HG03039 (cell line): ENCODE measurements around the gene PAH.

ENCODE experiments used
- ATAC-seq: cut with Tn5 transposase; IDR thresholded peaks from one replicate; pipeline ENCODE4 v1.9.1; 2021; ENCODE audit warnings: mild to moderate bottlenecking, moderate library complexity; ENCODE audit not compliant: unreplicated experiment

The PAH gene

DNA sequence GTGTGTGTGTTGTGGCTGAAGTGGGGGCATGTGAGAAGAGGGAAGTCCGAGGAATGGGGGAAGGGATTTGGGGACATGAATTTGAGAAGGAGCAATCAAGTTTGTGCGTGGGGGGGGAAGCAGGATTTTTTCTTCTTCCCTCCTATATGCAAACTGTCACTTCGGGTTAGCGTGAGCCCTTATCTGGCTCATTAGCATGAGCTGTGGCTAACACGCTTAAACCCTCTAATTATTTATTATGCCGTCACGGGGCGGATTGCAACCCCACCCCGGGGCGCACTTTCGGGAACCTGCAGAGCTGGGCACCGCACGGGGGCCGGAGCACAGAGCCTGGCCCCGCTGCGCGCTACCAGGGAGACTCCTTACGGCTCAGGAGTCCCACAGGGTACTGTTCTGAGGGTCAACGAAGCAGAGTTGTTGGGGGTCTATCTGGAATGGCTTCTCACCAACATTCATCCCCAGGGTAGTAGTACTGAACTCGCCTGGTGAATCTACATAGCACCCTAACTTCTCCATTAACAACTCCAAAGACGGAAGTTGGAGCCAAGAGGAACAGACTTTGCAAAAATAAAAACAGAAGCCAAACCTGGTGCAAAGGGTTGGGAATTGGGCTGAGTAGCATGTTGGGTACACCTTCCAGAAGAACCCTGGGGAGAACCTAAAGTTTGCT lies 34.0 kb upstream of the PAH start:
- no peak for ATAC-seq

DNA sequence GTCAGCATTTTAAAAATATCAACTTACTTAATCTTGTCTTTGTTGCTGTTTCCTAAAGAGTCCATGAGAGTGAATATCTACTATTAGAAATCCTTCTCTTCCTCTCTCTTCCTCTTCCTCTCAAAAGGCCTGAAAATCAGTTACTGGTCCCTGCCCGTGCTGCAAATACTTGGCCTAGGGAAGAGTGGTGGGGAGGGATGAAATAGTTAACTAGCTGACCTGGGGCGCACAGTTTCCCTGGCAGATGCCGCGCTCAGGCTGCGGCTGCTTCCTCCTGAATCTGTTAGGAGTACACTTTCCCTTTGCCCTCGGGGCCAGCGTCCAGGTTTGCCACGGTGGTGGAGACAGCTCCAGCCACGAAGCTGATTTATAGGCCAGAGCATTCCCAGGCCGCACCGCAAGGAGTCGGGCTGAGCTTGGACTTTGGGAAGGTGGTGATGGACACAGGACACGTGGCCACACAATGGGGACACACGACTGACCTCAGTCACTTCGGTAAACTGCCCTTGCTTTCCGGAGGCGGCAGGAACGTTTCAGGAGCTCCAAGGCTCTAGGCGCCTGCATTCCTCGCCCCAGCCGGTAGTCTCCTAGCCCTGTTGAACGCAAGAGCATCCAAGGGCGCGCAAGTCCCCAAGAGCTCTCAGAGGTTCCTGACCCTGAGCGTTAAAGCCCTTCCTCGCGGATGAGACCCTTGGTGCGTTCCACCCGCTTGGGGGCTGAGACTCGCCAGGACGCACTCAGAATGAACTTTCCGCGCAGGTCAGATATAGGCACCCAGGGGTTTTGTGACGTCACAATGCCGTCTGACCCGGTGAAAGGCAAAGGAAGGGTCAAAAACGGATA lies 33.3 kb upstream of the PAH start:
- ATAC-seq = no peak

DNA sequence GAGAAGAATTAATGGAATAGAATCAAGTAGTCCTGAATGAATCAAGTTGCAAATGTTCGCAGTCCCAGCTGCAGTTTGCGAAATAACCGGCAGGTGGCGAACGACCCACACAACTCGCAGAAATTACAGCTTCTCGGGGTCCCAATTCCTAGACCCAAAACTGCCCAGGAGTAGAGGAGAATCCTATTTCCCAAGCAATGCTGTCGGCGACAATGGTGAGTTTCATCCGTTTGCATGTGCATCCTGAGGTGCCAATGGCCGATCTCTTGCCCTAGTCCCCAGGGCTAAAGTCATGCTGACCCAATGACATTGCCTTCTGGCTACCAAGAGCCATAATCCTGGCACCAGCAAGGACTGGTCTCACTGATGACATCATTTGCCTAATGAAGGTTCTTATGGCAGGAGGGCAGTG lies 31.9 kb upstream of the PAH start:
- ATAC-seq = no peak

DNA sequence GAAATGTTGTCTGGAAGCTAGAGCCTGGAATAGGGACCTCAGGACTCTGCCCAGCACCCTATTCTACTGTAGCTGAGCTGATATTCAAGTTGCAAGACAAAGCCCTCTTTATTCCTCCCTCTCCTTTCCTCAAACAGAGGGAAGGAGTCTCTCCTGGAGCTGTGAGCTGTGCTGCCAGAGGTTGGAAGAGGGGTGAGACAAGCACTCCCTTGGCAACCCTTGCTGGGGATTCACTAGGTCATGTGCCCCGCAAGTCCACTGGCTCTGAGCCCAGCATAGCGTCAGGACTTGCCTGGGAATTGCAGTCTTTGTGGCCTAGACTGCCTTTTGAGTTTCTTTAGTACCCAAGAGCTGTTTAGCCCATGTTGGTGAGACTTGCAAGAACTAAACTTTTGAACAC lies 29.0 kb upstream of the PAH start:
- ATAC-seq = no peak

DNA sequence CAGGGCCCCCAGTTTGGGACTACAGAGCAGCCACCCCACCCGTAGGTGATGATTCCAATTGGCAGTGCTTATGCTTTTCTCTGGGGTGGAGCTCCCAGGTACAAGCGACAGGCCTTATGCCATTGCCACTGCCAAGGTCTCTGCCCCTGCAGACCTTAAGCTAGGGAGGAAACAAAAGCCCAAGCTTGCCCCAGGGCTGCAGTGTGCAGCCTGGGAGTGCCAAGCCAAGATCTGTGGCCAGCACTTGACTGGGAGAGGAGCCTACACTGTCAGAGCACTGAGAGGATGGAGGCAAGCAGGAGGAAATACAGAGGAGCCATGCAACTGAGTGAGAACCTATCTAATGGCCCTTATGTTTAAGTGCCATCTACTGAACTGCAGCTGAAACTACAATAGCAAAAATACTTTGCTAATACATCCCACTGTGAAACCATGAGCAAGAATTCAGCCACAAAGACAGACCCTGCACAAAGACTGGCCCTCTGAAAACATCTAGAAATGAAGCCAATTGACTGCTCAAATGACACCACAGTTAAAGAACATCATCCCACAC lies 22.7 kb upstream of the PAH start:
- ATAC-seq = no peak

DNA sequence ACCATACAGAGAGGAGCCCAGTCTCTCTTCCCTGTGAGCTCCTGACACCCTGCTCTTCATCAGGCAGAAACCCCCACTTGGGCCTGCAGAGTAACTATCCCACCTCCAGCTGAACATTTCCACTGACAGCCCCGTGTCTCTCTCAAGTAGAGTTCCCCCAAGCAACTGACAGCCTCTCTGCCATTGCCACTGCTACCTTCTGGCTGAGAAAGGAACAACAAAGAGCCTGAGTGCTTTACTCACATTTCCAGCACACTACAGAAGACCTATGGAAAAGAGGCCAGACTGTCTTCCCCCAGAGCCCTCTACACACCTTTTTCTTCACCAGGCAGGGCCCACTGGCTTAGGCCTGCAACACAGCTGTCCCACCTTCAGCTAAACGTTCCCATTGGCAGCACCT lies 22.0 kb upstream of the PAH start:
- ATAC-seq = no peak

DNA sequence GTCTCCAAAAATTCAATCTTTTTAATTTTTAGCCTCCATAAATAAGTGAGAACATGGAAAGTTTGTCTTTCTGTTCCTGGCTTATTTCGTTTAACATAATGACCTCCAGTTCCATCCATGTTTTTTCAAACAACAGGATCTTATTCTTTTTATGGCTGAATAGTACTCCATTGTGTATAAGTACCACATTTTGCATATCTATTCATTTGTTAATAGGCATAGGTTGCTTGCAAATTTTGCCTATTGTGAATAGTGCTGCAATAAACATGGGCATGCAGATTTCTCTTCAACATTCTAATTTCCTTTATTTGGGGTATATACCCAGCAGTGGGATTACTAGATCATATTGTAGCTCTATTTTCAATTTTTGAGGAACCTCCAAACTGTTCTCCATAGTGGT lies 16.1 kb upstream of the PAH start:
- ATAC-seq = no peak

DNA sequence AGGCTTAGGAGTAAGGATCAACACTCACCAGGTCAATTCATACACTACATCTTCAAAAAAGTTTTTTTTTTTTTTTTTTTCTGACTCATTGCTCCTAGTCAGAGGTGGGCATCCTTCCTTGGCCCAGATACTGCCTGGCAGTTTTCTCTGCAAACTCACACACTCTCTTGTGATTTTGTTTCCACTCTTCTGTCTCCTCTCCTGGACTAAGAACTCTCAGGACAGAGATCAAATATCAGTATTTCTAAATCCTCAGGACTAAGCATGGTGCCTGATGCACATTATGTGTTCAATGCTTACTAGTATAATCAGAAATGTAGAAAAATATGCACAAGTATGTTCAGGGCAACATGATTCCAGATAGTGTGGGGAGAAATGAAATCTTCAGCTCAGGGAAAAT lies 10.2 kb upstream of the PAH start:
- ATAC-seq = no peak

DNA sequence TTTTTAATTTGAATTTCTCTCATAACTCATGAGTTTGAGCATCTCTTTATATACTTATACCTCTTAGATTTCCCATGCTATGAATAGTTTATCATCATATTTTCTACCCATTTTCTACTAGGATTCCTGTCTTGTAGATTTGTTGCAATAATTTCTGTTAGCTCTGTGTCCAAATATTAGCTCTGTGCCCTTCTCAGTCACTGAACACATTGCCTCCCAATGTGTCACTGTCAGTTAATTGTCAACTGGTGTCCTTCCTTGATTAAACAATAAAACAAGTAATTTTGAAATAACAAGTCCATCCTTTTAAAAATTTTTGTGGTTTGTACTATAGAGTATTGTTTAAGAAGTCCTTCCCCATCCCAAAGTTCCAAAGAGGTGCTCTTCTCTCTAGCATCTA lies 4.2 kb upstream of the PAH start:
- ATAC-seq = no peak

DNA sequence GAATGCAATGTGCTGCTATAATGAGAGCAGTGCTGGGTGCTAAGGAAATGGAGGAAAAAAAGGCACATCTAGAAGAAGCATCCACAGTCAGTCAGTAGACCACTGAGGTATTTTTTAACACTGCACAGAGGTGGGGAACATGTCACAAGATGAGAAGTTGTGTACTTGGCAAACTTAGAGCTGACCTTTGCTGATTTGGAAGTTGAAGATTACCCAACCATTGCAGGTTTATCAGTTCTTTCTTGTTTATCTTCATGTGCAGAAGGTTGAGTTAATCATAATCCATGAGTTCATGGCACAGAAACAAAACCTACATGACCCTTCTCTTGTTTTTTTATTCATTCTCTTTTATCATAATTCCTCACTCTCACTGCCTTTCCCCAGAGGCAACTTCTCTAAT lies 3.2 kb upstream of the PAH start:
- no peak for ATAC-seq

DNA sequence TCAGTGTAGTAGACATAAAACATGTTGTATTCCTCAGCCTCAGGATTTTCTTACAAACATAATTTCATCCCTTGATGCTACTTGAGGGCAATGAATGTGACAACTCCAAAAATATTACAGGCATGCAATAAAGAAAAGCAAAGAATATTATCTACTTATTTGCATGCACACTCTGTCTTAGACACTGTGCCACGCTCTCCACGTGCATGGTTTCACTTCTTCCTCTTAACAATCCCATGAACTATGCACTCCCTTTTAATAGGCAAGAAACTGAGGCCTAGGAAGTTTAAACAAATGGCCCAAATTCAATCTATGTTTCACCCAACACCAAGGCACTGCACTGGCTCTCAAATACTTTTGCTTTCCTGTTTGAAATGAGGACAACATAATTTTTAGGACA lies 1.8 kb upstream of the PAH start:
- no peak for ATAC-seq

DNA sequence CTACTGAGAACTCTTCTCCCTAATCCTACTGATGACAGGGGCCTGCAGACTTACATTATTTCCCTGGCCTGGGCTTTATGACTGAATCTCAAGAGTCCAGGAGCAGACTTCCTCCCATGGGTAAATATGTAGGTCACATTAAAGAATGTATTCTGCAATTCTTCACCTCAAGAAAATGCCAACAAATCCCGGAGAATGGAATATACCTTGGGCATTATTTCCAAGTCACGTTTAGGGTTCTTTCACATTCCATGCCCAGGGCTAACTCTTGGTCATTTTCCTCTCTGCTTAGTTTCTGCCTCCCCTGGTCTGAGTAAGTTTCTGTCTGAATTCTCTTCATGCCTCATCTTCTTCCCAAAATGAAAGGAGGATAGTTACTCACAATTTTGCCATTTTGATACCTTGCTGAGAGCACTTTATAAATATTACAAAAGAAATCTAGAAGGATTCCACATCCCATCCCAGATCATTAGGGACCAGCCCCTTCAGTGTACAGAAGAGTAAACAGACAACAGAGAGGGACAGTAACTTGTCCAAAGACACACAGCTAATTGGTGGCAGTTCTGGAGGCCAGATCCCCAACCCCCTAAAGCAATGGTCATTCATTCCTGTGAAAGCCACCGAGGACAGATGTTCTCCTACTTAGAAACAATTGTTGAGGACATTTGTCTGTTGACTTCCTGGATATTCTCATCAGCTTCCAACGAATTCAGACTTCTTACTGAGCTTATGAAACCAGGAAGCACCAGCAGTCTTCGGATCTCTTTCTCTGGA lies 605 bp downstream of the PAH start:
- no peak for ATAC-seq

DNA sequence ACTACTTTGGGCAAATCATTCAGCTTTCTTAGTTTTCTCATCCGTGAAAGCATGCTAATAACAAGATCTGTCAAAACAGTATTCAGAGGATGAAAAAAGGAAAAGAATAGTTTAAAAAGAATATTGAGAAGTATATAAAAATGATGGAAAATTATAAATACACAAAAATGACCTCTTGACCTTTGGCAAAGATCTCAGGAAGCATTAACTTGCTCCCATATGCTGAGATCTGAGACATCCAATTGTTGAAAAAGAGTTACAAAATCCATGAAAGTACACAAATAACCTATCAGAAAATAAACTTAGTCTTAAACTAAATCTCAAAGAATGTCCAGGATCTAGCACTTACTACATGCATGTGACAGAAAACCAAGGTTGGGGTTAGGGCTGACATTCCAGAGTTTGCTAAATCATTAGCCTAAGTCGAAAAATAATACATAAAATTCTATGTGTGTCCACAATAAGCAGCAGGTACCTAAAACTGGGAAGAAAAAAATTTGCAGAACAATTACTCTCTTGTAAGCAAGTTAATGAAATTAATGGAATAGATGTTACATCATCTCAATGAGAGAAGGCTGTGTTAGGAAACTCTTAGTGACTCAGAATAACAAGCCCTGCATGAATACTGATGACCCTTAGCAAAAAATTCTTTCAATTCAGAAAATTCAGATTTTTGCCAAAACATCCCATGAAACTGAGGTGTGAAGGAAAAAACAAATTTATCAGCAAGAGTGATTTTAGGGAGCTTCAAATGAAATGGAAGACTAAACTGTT lies 3.4 kb downstream of the PAH start:
- ATAC-seq = no peak

DNA sequence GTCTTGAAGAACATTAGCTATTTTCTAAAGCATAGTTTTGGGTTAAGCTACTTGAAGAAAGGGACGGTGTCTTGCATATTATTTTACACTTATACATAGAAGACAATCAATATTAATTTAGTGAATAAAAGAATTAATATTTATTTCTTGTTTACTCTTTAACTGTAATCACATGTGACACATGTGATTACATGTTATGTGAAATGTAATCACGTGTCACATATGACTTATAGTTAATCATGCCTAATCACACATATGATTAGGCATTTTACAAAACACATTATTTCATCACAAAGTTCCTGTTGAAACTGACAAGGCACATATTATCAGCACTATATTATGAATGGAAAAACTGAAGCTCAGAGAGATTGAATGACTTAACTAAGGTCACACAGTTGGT lies 4.8 kb downstream of the PAH start:
- no peak for ATAC-seq

DNA sequence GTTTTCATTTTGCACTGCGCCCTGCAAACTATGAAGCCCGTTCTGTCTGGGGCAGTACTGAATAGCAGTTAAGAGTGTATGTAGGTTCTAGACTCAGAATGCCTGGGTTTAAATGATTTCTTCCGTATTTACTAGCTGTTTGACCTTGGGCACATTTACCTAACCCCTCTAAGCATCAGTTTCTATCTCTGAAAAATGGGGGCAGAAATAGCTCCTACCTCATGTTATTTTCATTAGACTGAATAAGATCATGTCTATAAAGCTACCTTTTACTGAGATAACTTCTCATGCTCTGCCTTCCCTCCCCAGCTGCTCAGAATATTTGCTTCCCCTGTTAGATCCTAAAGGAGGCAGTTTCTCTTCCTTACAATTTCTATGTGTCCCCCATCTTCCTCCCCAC lies 5.7 kb downstream of the PAH start:
- ATAC-seq = no peak

DNA sequence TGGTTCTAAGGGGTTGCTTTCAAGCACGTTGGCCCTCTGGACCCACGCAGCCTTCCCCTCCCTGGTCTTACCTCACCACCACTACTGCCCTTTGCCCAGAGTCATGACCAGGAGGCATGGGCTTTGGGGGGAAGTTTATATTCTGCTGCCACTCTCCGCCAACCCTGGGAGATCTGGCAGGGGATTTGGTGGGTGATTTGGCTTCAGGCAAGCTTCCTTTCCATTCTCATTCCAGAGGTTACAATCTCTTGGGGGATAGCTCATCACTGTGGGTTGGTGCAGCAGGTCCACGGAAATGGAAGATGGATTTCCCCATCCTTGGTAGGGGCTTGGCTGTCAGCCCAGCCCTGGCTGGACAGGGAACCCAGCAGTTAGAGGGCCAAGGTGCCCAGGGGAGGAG lies 6.3 kb downstream of the PAH start:
- no peak for ATAC-seq

DNA sequence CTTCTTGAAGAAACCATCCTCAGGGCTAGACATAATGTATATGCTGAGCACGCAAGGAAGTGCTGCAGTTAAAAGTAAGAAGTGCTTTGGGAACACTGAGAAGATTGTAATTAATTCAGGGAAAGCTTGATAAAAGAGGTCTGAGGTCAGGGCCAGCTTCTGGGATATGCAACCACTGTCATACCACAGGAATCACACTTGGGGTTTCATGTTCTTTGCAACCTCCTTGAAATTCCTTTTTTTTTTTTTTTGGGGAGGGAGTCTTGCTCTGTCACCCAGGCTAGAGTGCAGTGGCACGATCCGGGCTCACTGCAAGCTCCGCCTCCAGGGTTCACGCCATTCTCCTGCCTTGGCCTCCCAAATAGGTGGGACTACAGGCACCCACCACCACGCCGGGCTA lies 6.9 kb downstream of the PAH start:
- no peak for ATAC-seq

DNA sequence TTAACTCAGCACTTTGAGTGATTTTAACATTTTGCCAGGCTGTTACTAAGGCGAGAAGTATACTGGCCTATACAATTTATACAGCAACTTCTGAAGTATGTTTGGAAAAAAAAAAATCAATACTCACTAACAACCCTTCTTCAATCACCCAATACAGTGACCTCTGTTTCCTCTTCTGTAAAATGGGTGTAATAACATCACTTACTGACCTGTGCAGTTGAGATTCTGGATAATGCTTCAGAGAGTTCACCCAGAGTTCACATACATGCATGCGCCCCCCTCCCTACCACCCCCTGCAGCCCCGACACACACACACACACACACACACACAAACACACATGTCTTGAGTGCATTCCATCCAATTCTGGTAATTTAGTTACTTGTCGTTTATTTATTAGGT lies 9.1 kb downstream of the PAH start:
- ATAC-seq = no peak

DNA sequence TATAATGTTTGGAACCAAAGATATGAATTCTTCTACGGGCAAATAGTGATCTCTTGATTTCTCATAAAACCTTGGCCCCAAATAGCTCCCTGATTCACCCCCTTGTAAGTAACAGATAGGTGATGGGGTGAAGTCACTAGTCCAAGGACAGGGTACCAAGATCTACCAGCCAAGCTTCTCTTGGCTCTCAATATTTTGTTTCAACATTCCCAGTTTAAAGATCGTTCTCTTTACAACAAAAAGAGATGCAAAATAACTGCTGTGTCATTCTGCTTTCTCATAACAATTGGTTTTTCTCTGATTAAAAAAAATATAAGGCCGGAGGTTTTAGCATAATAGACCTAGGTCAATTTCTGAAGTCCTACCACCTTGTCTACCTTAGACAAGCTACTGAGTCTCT lies 11.8 kb downstream of the PAH start:
- ATAC-seq = no peak

DNA sequence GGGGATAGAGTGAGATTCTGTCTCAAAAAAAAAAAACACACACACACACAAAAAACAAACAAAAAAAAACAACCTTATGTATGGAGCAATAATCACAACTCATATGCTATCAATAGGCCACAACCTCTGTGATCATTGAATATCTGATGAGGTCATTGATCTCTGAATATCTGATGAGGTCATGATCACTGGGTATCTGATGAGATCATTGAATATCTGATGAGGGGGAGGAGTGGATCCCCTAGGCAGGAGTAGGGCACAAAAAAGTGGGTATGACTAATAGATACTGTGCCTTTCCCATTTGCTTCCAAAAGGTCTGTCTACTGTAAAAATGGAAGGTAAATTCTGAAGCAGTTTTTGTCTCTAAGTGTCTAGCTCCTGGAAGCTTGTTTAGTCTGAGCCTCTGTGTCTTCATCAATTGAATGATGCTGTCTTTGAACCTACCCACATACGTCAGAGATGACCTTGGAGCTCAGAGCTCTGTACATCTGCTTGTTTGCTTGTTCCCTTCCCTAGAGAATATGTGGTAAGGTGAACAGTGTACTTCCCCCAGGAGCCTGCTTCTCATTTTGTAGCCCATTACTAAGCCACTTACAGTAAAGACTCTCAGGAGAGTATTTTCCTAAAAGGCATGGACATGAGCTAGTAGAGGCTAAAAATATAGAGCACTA lies 13.6 kb downstream of the PAH start:
- ATAC-seq = no peak
